SU-DHL-6 (cell line): ENCODE data around the gene FIGLA.

Experiments used
- H2AFZ ChIP-seq: fragments of 200-600 bp; sonication (generic); 2 replicates; pipeline ENCODE4 v1.6.1; 2014; ENCODE audit warnings: low read depth, mild to moderate bottlenecking, moderate library complexity, mixed read lengths, antibody characterized with exemption, low read length; ENCODE audit not compliant: severe bottlenecking
- H3F3A ChIP-seq: fragments of 200-600 bp; shearing (Covaris generic); 2 replicates; pipeline ENCODE4 v1.6.0; 2016; ENCODE audit warnings: antibody characterized with exemption, mild to moderate bottlenecking; ENCODE audit not compliant: insufficient read depth
- H3K27ac ChIP-seq: fragments of 200-600 bp; sonication (generic); 2 replicates; pipeline ENCODE4 v1.5.1; 2016; ENCODE audit warnings: low read depth, mild to moderate bottlenecking, low read length, moderate library complexity, mixed read lengths
- H3K27me3 ChIP-seq: fragments of 200-600 bp; sonication (generic), shearing (Covaris generic); 2 replicates; pipeline ENCODE4 v1.6.0; 2014; ENCODE audit warnings: mild to moderate bottlenecking, low read length
- H3K36me3 ChIP-seq: fragments of 200-600 bp; sonication (generic); 2 replicates; pipeline ENCODE4 v1.6.1; 2014; ENCODE audit warnings: mild to moderate bottlenecking, low read length, mixed read lengths
- H3K4me2 ChIP-seq: fragments of 300-600, 200-600 bp; shearing (Covaris generic), sonication (generic); 2 replicates; pipeline ENCODE4 v1.6.0; 2014; ENCODE audit warnings: low read length, low read depth, mild to moderate bottlenecking; ENCODE audit not compliant: poor library complexity, severe bottlenecking
- H3K4me3 ChIP-seq: fragments of 200-600 bp; sonication (generic); 2 replicates; pipeline ENCODE4 v1.5.1; 2014; ENCODE audit warnings: antibody characterized with exemption, low read length, mild to moderate bottlenecking, mixed read lengths; ENCODE audit not compliant: insufficient read depth, poor library complexity, severe bottlenecking
- H3K79me2 ChIP-seq: fragments of 200-600 bp; sonication (generic); 2 replicates; pipeline ENCODE4 v1.6.1; 2014; ENCODE audit warnings: mild to moderate bottlenecking, low read length, moderate library complexity; ENCODE audit not compliant: insufficient read depth
- H3K9ac ChIP-seq: fragments of 200-600 bp; sonication (generic); 2 replicates; pipeline ENCODE4 v1.7.0; 2014; ENCODE audit warnings: mild to moderate bottlenecking, low read length
- H3K9me2 ChIP-seq: fragments of 200-600 bp; sonication (generic); replicated peaks from 2 replicates; pipeline ENCODE4 v1.6.1; 2014; ENCODE audit warnings: low read length; ENCODE audit not compliant: insufficient read depth
- H3K9me3 ChIP-seq: fragments of 200-600 bp; sonication (generic); 2 replicates; pipeline ENCODE4 v1.6.1; 2014; ENCODE audit warnings: low read length, mixed read lengths; ENCODE audit not compliant: insufficient read depth
- H4K20me1 ChIP-seq: fragments of 200-600 bp; sonication (generic); 2 replicates; pipeline ENCODE4 v1.6.1; 2014; ENCODE audit warnings: low read depth, mild to moderate bottlenecking, antibody characterized with exemption, low read length, moderate library complexity, mixed read lengths
- EZH2phosphoT487 ChIP-seq: fragments of 200-600 bp; sonication (generic), shearing (Covaris generic); conservative IDR thresholded peaks from 2 replicates; pipeline ENCODE4 v1.6.1; 2018; ENCODE audit warnings: mild to moderate bottlenecking, antibody characterized with exemption, low read length, moderate library complexity, mixed read lengths
- TF ChIP-seq, protein P1 (sequence below): fragments of 200-600 bp; sonication (generic); IDR thresholded peaks from one replicate; pipeline ENCODE4 v1.5.1; 2017; ENCODE audit warnings: antibody characterized with exemption, mild to moderate bottlenecking, low read length, moderate library complexity; ENCODE audit not compliant: insufficient read depth, poor library complexity, severe bottlenecking

FIGLA gene

DNA sequence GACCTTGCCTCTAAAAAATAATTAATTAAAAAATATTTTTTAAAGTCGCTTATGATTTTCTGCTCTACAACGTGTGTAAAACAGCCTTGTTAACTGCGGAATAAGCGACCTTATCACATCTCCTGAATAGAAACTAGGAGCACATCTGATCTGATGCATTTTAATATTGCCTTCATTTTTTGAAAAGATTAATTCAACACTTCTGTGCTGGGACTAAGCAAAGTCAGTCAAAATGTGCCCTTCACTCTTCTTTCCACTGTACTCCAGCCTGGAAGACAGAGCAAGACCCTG lies 17.3 kb upstream of the FIGLA start:
- Histone ChIP-seq H3F3A (no peaks in the 10 kb centered on the region), H2AFZ (no peak overlapping the region), H3K36me3 (no peaks in the 10 kb centered on the region), H3K79me2 (no peaks in the 10 kb centered on the region), H3K27me3 (no peaks in the 10 kb centered on the region), H3K9ac (no peak overlapping the region), H3K9me3 (no peaks in the 10 kb centered on the region), H3K9me2 (no peaks in the 10 kb centered on the region), H3K4me3 (no peak overlapping the region), H4K20me1 (no peaks in the 10 kb centered on the region), H3K27ac (no peak overlapping the region), H3K4me2 (no peak overlapping the region)
- no peak for TF ChIP-seq EZH2phosphoT487
- TF ChIP-seq, protein P1, sequence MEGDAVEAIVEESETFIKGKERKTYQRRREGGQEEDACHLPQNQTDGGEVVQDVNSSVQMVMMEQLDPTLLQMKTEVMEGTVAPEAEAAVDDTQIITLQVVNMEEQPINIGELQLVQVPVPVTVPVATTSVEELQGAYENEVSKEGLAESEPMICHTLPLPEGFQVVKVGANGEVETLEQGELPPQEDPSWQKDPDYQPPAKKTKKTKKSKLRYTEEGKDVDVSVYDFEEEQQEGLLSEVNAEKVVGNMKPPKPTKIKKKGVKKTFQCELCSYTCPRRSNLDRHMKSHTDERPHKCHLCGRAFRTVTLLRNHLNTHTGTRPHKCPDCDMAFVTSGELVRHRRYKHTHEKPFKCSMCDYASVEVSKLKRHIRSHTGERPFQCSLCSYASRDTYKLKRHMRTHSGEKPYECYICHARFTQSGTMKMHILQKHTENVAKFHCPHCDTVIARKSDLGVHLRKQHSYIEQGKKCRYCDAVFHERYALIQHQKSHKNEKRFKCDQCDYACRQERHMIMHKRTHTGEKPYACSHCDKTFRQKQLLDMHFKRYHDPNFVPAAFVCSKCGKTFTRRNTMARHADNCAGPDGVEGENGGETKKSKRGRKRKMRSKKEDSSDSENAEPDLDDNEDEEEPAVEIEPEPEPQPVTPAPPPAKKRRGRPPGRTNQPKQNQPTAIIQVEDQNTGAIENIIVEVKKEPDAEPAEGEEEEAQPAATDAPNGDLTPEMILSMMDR, result no peak

DNA sequence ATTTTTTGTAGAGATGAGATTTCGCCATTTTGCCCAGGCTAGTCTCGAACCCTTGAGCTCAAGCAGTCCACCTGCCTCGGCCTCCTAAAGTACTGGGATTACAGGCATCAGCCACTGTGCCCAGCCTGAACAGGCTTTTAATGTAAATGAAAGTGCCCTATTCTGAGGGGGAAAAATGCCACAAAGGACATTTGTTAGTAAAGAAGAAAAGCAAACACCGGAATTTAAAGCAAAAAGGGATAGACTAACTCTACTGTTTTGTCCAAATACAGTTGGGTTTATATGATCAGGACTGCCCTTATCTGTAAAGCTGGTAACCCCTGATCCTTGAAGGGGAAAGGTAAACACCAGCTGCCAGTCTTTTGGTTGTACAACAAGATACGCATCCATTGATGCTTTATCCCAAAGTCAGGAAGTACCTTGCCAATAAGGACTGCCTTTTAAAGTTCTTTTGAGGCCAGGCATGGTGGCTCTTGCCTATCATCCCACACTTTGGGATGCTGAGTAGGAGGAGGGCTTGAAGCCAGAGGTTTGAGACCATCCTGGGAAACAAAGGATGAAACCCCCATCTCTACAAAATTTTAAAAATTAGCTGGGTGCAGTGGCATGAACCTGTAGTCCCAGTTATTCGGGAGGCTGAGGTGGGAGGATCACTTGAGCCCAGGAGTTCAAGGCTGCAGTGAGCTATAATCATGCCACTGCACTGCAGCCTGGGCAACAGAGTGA lies 16.8 kb upstream of the FIGLA start:
- H3K9me3 ChIP-seq, result no peaks in the 10 kb centered on the region
- H3K9me2 ChIP-seq, result no peaks in the 10 kb centered on the region
- TF ChIP-seq, protein P1, result no peak
- TF ChIP-seq EZH2phosphoT487, result no peak
- no peaks in the 10 kb centered on the region for H3K79me2 ChIP-seq
- no peak overlapping the region for H3K9ac ChIP-seq
- no peaks in the 10 kb centered on the region for H3F3A ChIP-seq
- no peaks in the 10 kb centered on the region for H3K36me3 ChIP-seq
- H3K4me3 ChIP-seq, result no peak overlapping the region
- H2AFZ ChIP-seq, result no peak overlapping the region
- no peak overlapping the region for H3K27ac ChIP-seq
- H3K27me3 ChIP-seq, result no peaks in the 10 kb centered on the region
- no peaks in the 10 kb centered on the region for H4K20me1 ChIP-seq
- H3K4me2 ChIP-seq, result no peak overlapping the region

GRCh38 chr2:70806620-70807019 lies 16.2 kb upstream of the FIGLA start:
- H3K4me3 ChIP-seq, result no peak overlapping the region
- no peaks in the 10 kb centered on the region for H3K36me3 ChIP-seq
- no peaks in the 10 kb centered on the region for H3K79me2 ChIP-seq
- no peak overlapping the region for H3K9ac ChIP-seq
- no peaks in the 10 kb centered on the region for H3K9me2 ChIP-seq
- no peak for TF ChIP-seq EZH2phosphoT487
- TF ChIP-seq, protein P1, result no peak
- no peaks in the 10 kb centered on the region for H3K27me3 ChIP-seq
- H4K20me1 ChIP-seq, result no peaks in the 10 kb centered on the region
- no peak overlapping the region for H3K4me2 ChIP-seq
- H2AFZ ChIP-seq, result no peak overlapping the region
- no peak overlapping the region for H3K27ac ChIP-seq
- H3F3A ChIP-seq, result no peaks in the 10 kb centered on the region
- H3K9me3 ChIP-seq, result no peaks in the 10 kb centered on the region
